ENCODE measurements around the gene CTIF.

DNA sequence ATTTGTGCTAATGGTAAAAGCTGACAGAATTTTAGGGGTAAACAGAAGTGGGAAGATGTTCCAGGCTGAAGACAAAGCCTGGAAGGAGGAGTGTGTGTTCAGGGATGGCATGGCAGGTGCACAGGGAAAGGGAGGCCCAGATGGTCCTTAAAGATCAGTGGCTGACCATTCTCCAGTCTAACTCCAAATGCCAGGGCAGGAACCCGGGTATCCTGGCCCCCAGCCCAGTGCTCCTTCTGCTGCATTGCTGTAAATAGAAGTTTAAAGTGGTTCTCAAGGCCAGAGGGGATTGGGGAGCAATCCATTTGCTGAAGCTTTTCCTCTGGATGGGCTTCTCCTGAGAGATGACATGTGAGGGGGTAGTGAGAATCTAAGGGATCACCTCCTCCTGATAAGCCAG lies 158.6 kb downstream of the CTIF start:
- TF ChIP-seq, protein P1, sequence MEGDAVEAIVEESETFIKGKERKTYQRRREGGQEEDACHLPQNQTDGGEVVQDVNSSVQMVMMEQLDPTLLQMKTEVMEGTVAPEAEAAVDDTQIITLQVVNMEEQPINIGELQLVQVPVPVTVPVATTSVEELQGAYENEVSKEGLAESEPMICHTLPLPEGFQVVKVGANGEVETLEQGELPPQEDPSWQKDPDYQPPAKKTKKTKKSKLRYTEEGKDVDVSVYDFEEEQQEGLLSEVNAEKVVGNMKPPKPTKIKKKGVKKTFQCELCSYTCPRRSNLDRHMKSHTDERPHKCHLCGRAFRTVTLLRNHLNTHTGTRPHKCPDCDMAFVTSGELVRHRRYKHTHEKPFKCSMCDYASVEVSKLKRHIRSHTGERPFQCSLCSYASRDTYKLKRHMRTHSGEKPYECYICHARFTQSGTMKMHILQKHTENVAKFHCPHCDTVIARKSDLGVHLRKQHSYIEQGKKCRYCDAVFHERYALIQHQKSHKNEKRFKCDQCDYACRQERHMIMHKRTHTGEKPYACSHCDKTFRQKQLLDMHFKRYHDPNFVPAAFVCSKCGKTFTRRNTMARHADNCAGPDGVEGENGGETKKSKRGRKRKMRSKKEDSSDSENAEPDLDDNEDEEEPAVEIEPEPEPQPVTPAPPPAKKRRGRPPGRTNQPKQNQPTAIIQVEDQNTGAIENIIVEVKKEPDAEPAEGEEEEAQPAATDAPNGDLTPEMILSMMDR (conservative IDR thresholded peaks at IDR 0.05; ENCODE audit: low read length), result no peak
- TF ChIP-seq EZH2phosphoT487 (IDR thresholded peaks at IDR 0.05; ENCODE audit: borderline replicate concordance, low read depth, low read length), result no peak

Measured in OCI-LY7 (cell line).